Sigmoid colon (tissue), 7 donors: ENCODE data around the gene ETV3L. TPM values are rescaled to one million over a fixed set of nuclear protein-coding genes. Genes with fewer than 3 reads are reported as not detected.

Experiments used
- DNase-seq: peaks from one replicate; pipeline ENCODE4 v3.0.0-alpha.2; 2019
- H3K27ac ChIP-seq, 4 donors: fragments of 200-600 bp; sonication (generic); one replicate each; pipeline ENCODE4 v1.5.1; 2016 to 2019; ENCODE audit warnings: mild to moderate bottlenecking in 1 of 4
- H3K27me3 ChIP-seq, 3 donors: fragments of 200-600 bp; sonication (generic); one replicate each; pipeline ENCODE4 v1.5.1; 2019; ENCODE audit warnings: mild to moderate bottlenecking in 1 of 3
- H3K36me3 ChIP-seq, 4 donors: fragments of 200-600 bp; sonication (generic); one replicate each; pipeline ENCODE4 v1.5.1; 2016 to 2019
- H3K4me1 ChIP-seq, 4 donors: fragments of 200-600 bp; sonication (generic); one replicate each; pipeline ENCODE4 v1.5.1; 2017 to 2019
- H3K4me3 ChIP-seq, 4 donors: fragments of 200-600 bp; sonication (generic); one replicate each; pipeline ENCODE4 v1.5.1; 2017 to 2019; ENCODE audit warnings: mild to moderate bottlenecking in 2 of 4, moderate library complexity in 1 of 4
- H3K9me3 ChIP-seq, 4 donors: fragments of 200-600 bp in 3 of 4; sonication (generic) in 3 of 4; one replicate each; pipeline versions ENCODE4 v1.5.1 to v1.6.1; 2013 to 2019
- CTCF ChIP-seq, 4 experiments: fragments of 450-650 bp in 3 of 4; fragments of 200-600 bp in 1 of 4; IDR thresholded peaks; one replicate each; pipeline ENCODE4 v1.5.1; 2016 to 2019; ENCODE audit warnings: antibody characterized with exemption in 4 of 4, mild to moderate bottlenecking in 3 of 4, moderate library complexity in 2 of 4
- EP300 ChIP-seq, 4 donors: sonication (generic); formaldehyde crosslinking; IDR thresholded peaks; one replicate each; pipeline ENCODE4 v1.6.1; 2017; ENCODE audit warnings: antibody characterized with exemption in 4 of 4
- POLR2A ChIP-seq, 2 donors: fragments of 450-650 bp; IDR thresholded peaks; one replicate each; pipeline ENCODE4 v1.6.1; 2016; ENCODE audit warnings: antibody characterized with exemption in 2 of 2, mild to moderate bottlenecking in 2 of 2, moderate library complexity in 2 of 2
- POLR2AphosphoS5 ChIP-seq, 4 donors: sonication (generic); formaldehyde crosslinking; IDR thresholded peaks; one replicate each; pipeline ENCODE4 v1.6.1; 2017; ENCODE audit warnings: antibody characterized with exemption in 4 of 4
- WGBS, 2 donors: extraction: QIAGEN DNeasy Blood & Tissue Kit; methylation state at CpG; one replicate each; pipeline ENCODE4 v1.1.7; 2013; 5-methylcytosine and 5-hydroxymethylcytosine counted together
- intact Hi-C: fragments of 100-400 bp; cut with DNase I; formaldehyde crosslinking; loops from one replicate; pipeline ENCODE4 v1.15.1; 2023
- polyA plus RNA-seq, 3 donors: library from polyadenylated mRNA; stranded (reverse); fragments of 200-250 nt; gene quantifications; one replicate each; pipeline ENCODE4 v1.2.3, GENCODE V29; 2013
- total RNA-seq, 4 donors: library from RNA; depleted of rRNA; stranded (reverse); fragments of >200 nt; gene quantifications; one replicate each; pipeline ENCODE4 v1.1.0, GENCODE V29; 2016
- donor health status: healthy with polysubstance abuse.
- donor health status: Bipolar disorder and iron deficiency.
- donor health status: healthy.

ETV3L gene
- total and polyA plus RNA-seq, 7 donors, result 0.03 TPM; not detected in 6

- TF ChIP-seq POLR2AphosphoS5 (IDR thresholded peaks at IDR 0.05) (no peak), CTCF (IDR thresholded peaks at IDR 0.05) (no peak), EP300 (IDR thresholded peaks at IDR 0.05) (no peak), POLR2A (IDR thresholded peaks at IDR 0.05) (no peak)
- Histone ChIP-seq H3K27me3 (no peaks in the 10 kb centered on the region), H3K4me1 (peaks cover 0 to 7% (median 5%) of the 10 kb centered on the region in 4 donors), H3K4me3 (no peak overlapping the region), H3K36me3 (peaks cover 33 to 98% (median 51%) of the 10 kb centered on the region in 4 donors), H3K27ac (no peak overlapping the region), H3K9me3 (no peaks in the 10 kb centered on the region)
- 88 to 91% methylated on average over 4 of the region's 4 CpGs for WGBS, 2 donors
- intact Hi-C loops, result loop anchor here (10.0 kb wide), 1 partner anchor 936 kb away; the partner anchor contains the start of gene SLC25A44
- no peak for DNase-seq
Measured at GRCh38 chr1:157131281-157131680, 31.7 kb upstream of the ETV3L start.

DNA sequence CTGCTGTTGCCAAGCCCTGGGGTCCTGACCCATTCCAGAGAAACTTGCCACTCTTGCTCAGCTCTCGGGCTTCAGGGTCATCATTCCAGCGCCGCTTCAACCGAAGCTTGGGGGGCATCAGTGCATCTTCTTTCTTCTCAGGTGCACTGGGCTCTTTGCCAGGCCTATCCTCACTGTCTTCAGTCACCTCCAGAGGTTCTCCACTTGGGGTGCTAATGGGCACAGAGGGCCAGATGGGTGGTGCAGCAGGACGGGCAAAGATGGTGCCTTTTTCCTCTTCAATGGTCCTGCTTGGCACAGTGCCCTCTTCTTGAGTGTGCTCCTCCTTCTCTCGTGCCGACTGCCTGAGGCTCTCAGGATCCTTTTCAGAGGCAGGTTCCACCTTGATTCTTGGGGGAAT is 25.2 kb upstream of the ETV3L start:
- Histone ChIP-seq H3K27me3 (no peaks in the 10 kb centered on the region), H3K4me1 (no peaks in the 10 kb centered on the region), H3K27ac (no peak overlapping the region), H3K4me3 (no peak overlapping the region), H3K9me3 (no peaks in the 10 kb centered on the region), H3K36me3 (peaks cover 8 to 89% (median 33%) of the 10 kb centered on the region in 4 donors)
- no peak for DNase-seq
- TF ChIP-seq EP300 (IDR thresholded peaks at IDR 0.05) (no peak), POLR2A (IDR thresholded peaks at IDR 0.05) (no peak), CTCF (IDR thresholded peaks at IDR 0.05) (no peak), POLR2AphosphoS5 (IDR thresholded peaks at IDR 0.05) (no peak)
- 85% methylated on average over 7 of the region's 7 CpGs for WGBS, 2 donors
- intact Hi-C loops, result no loop called here

DNA sequence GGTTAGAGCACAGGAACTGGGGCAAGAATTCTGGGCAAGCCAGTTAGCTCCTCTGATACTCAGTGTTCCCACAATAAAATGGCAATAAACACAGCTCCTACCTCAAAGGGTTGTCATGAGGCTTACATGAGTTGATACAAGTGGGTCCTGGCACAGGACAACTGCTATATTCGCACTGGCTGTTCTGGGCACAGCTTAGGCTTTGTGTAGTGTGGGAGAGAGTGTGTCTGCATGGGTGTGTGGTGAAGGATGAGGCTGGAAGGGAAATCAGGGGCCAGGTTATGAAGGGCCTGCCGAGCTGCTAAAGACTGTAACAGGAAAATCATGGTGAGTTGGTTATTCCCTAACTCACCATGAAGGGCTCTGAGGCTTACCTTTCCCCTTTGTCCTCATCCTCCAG is 19.8 kb upstream of the ETV3L start:
- no peaks in the 10 kb centered on the region for H3K9me3 ChIP-seq
- 86 to 95% methylated on average over 2 of the region's 2 CpGs for WGBS, 2 donors
- peaks cover 0 to 36% (median 9%) of the 10 kb centered on the region in 4 donors for H3K36me3 ChIP-seq
- TF ChIP-seq POLR2AphosphoS5 (IDR thresholded peaks at IDR 0.05), result no peak
- TF ChIP-seq CTCF (IDR thresholded peaks at IDR 0.05), result no peak
- no peak for TF ChIP-seq POLR2A (IDR thresholded peaks at IDR 0.05)
- no peak for TF ChIP-seq EP300 (IDR thresholded peaks at IDR 0.05)
- intact Hi-C loops, result no loop called here
- no peak for DNase-seq
- H3K4me3 ChIP-seq, result no peak overlapping the region
- no peak overlapping the region for H3K27ac ChIP-seq
- no peaks in the 10 kb centered on the region for H3K4me1 ChIP-seq
- no peaks in the 10 kb centered on the region for H3K27me3 ChIP-seq

DNA sequence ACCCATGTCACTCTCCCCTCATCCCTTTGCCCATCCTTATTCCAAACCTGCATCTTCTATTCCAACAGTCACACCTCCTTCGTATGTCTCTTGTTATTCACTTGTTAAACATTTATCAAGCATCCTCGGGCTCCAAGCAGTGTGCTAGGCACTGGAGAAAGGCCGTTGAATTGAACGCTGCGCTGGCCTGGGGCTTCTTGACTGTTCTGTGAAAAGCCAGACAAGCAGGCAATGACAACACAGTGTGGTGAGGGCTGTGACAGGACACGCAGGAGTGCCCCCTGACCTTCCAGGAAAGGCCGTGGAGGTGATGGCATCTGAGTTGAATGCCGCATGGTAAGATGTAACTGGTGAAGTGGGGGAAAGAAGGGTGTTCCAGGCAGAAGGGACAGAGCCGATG is 19.4 kb upstream of the ETV3L start:
- H3K4me1 ChIP-seq, result no peaks in the 10 kb centered on the region
- intact Hi-C loops, result no loop called here

More for the DNA sequence above, 19.4 kb upstream of the ETV3L start:
- WGBS, 2 donors, result 87 to 89% methylated on average over 9 of the region's 9 CpGs
- Histone ChIP-seq H3K4me3 (no peak overlapping the region), H3K27ac (no peak overlapping the region), H3K36me3 (peaks cover 0 to 31% (median 8%) of the 10 kb centered on the region in 4 donors), H3K9me3 (no peaks in the 10 kb centered on the region), H3K27me3 (no peaks in the 10 kb centered on the region)
- no peak for TF ChIP-seq EP300 (IDR thresholded peaks at IDR 0.05)
- no peak for TF ChIP-seq POLR2A (IDR thresholded peaks at IDR 0.05)
- no peak for TF ChIP-seq CTCF (IDR thresholded peaks at IDR 0.05)
- no peak for TF ChIP-seq POLR2AphosphoS5 (IDR thresholded peaks at IDR 0.05)
- DNase-seq, result no peak
